Suprapubic skin (tissue), 4 donors: ENCODE results near the gene KIAA1210. TPM values are rescaled to one million over a fixed set of nuclear protein-coding genes. Genes with fewer than 3 reads are reported as not detected.

Experiments
- DNase-seq, 2 donors: peaks; one replicate each; pipeline ENCODE4 v3.0.0-alpha.2; 2019; ENCODE audit warnings: low spot score in 2 of 2
- H3K27ac ChIP-seq: fragments of 200-600 bp; sonication (generic); one replicate; pipeline ENCODE4 v1.5.1; 2019
- H3K27me3 ChIP-seq: fragments of 200-600 bp; sonication (generic); one replicate; pipeline ENCODE4 v1.5.1; 2019
- H3K36me3 ChIP-seq: fragments of 200-600 bp; sonication (generic); one replicate; pipeline ENCODE4 v1.5.1; 2019
- H3K4me1 ChIP-seq: fragments of 200-600 bp; sonication (generic); one replicate; pipeline ENCODE4 v1.5.1; 2019
- H3K4me3 ChIP-seq: fragments of 200-600 bp; sonication (generic); one replicate; pipeline ENCODE4 v1.5.1; 2019; ENCODE audit warnings: mild to moderate bottlenecking
- H3K9me3 ChIP-seq: fragments of 200-600 bp; sonication (generic); one replicate; pipeline ENCODE4 v1.5.1; 2019
- CTCF ChIP-seq, 2 donors: fragments of 200-600 bp in 1 of 2; fragments of 450-650 bp in 1 of 2; sonication (generic) in 1 of 2; IDR thresholded peaks; one replicate each; pipeline ENCODE4 v1.5.1; 2016 to 2019; ENCODE audit warnings: antibody characterized with exemption in 2 of 2, mild to moderate bottlenecking in 1 of 2, moderate library complexity in 1 of 2
- EP300 ChIP-seq: sonication (generic); formaldehyde crosslinking; IDR thresholded peaks from one replicate; pipeline ENCODE4 v1.6.1; 2017; ENCODE audit warnings: antibody characterized with exemption
- POLR2A ChIP-seq, 2 donors: fragments of 450-650 bp; IDR thresholded peaks; one replicate each; pipeline ENCODE4 v1.6.1; 2017; ENCODE audit warnings: antibody characterized with exemption in 2 of 2, mild to moderate bottlenecking in 2 of 2, moderate library complexity in 2 of 2
- POLR2AphosphoS5 ChIP-seq, 3 donors: sonication (generic); formaldehyde crosslinking; IDR thresholded peaks; one replicate each; pipeline ENCODE4 v1.6.1; 2017; ENCODE audit warnings: antibody characterized with exemption in 3 of 3
- WGBS: methylation state at CpG from one replicate; pipeline ENCODE4 v1.1.5; 2018; 5-methylcytosine and 5-hydroxymethylcytosine counted together
- total RNA-seq, 4 donors: library from RNA; depleted of rRNA; stranded (reverse); fragments of >200 nt; gene quantifications; one replicate each; pipeline ENCODE4 v1.1.0, GENCODE V29; 2016

The KIAA1210 gene
- total RNA-seq, 4 donors from 2014 or later: 0.05 to 0.13 TPM; not detected in 2

- 71% methylated on average over 6 of the region's 6 CpGs for WGBS
Observed at GRCh38 chrX:119062750-119063374, 64.8 kb downstream of the KIAA1210 start.

GRCh38 chrX:119055687-119056086 lies 71.9 kb downstream of the KIAA1210 start:
- WGBS: 49% methylated on average over 2 of the region's 2 CpGs
- no peaks in the 10 kb centered on the region for H3K27me3 ChIP-seq
- no peak for TF ChIP-seq POLR2A (IDR thresholded peaks at IDR 0.05)
- TF ChIP-seq EP300: no peak
- TF ChIP-seq POLR2AphosphoS5 (IDR thresholded peaks at IDR 0.05): no peak
- TF ChIP-seq CTCF (IDR thresholded peaks at IDR 0.05): no peak

More at GRCh38 chrX:119062750-119063374, 64.8 kb downstream of the KIAA1210 start:
- H3K27ac ChIP-seq: no peak overlapping the region
- H3K27me3 ChIP-seq: no peaks in the 10 kb centered on the region
- TF ChIP-seq EP300: no peak
- no peak for TF ChIP-seq CTCF (IDR thresholded peaks at IDR 0.05)
- no peak for TF ChIP-seq POLR2AphosphoS5 (IDR thresholded peaks at IDR 0.05)
- no peak for TF ChIP-seq POLR2A (IDR thresholded peaks at IDR 0.05)
- H3K4me1 ChIP-seq: no peaks in the 10 kb centered on the region
- no peak for DNase-seq
- no peaks in the 10 kb centered on the region for H3K36me3 ChIP-seq
- no peaks in the 10 kb centered on the region for H3K9me3 ChIP-seq
- H3K4me3 ChIP-seq: no peak overlapping the region

GRCh38 chrX:119045884-119046283 lies 81.7 kb downstream of the KIAA1210 start:
- no peak overlapping the region for H3K27ac ChIP-seq
- peaks cover 2% of the 10 kb centered on the region for H3K4me1 ChIP-seq
- no peaks in the 10 kb centered on the region for H3K27me3 ChIP-seq
- H3K9me3 ChIP-seq: no peaks in the 10 kb centered on the region
- H3K4me3 ChIP-seq: no peak overlapping the region
- WGBS: 94% methylated on average over 2 of the region's 2 CpGs
- DNase-seq: no peak
- TF ChIP-seq CTCF (IDR thresholded peaks at IDR 0.05) (no peak), EP300 (no peak), POLR2AphosphoS5 (IDR thresholded peaks at IDR 0.05) (no peak), POLR2A (IDR thresholded peaks at IDR 0.05) (no peak)
- no peaks in the 10 kb centered on the region for H3K36me3 ChIP-seq

More at GRCh38 chrX:119055687-119056086, 71.9 kb downstream of the KIAA1210 start:
- no peak for DNase-seq
- Histone ChIP-seq H3K4me3 (no peak overlapping the region), H3K4me1 (no peaks in the 10 kb centered on the region), H3K27ac (no peak overlapping the region), H3K9me3 (no peaks in the 10 kb centered on the region), H3K36me3 (no peaks in the 10 kb centered on the region)

GRCh38 chrX:119042996-119043395 lies 84.6 kb downstream of the KIAA1210 start:
- Histone ChIP-seq H3K4me3 (no peak overlapping the region), H3K36me3 (no peaks in the 10 kb centered on the region), H3K4me1 (peaks cover 11% of the 10 kb centered on the region), H3K9me3 (no peaks in the 10 kb centered on the region), H3K27me3 (no peaks in the 10 kb centered on the region), H3K27ac (no peak overlapping the region)
- no peak for TF ChIP-seq POLR2AphosphoS5 (IDR thresholded peaks at IDR 0.05)
- TF ChIP-seq EP300: no peak
- no peak for TF ChIP-seq CTCF (IDR thresholded peaks at IDR 0.05)
- TF ChIP-seq POLR2A (IDR thresholded peaks at IDR 0.05): no peak
- DNase-seq: no peak
- 100% methylated on average over 1 of the region's 1 CpG for WGBS

- WGBS: 86% methylated on average over 3 of the region's 3 CpGs
- H3K27me3 ChIP-seq: no peaks in the 10 kb centered on the region
- no peaks in the 10 kb centered on the region for H3K36me3 ChIP-seq
- DNase-seq: no peak
- H3K9me3 ChIP-seq: no peaks in the 10 kb centered on the region
- no peak overlapping the region for H3K27ac ChIP-seq
- peaks cover 11% of the 10 kb centered on the region for H3K4me1 ChIP-seq
- no peak overlapping the region for H3K4me3 ChIP-seq
- TF ChIP-seq EP300 (no peak), POLR2AphosphoS5 (IDR thresholded peaks at IDR 0.05) (no peak), POLR2A (IDR thresholded peaks at IDR 0.05) (no peak), CTCF (IDR thresholded peaks at IDR 0.05) (no peak)
Observed at GRCh38 chrX:119042040-119042439, 85.6 kb downstream of the KIAA1210 start.
